Keratinocyte (primary cell): ENCODE measurements around the gene KAZALD1. TPM values are rescaled to one million over a fixed set of nuclear protein-coding genes. Genes with fewer than 3 reads are reported as not detected.

Experiments
- DNase-seq: peaks from one replicate; pipeline ENCODE4 v3.0.0-alpha.2; 2011; ENCODE audit warnings: low read depth, missing footprints, low spot score
- FAIRE-seq: peaks from 2 replicates; lab custom pipeline; 2011; peaks lifted over from hg19 to GRCh38; lab: Jason Lieb, UNC
- H2AFZ ChIP-seq: 2 replicates; pipeline ENCODE4 v1.6.0; 2012; ENCODE audit warnings: low read length, control low read depth, inconsistent platforms; ENCODE audit not compliant: control insufficient read depth
- H3K27ac ChIP-seq: 2 replicates; pipeline ENCODE4 v1.5.1; 2011; ENCODE audit warnings: low read length; ENCODE audit not compliant: control insufficient read depth, insufficient read depth
- H3K27me3 ChIP-seq: 3 replicates; pipeline ENCODE4 v1.6.0; 2011; ENCODE audit warnings: low read length; ENCODE audit not compliant: control insufficient read depth, insufficient read depth; ENCODE audit errors: extremely low read depth
- H3K36me3 ChIP-seq, 2 experiments: 2 replicates in 1 of 2; 3 replicates in 1 of 2; pipeline ENCODE4 v1.5.1; 2011; ENCODE audit warnings: low read length in 2 of 2, mild to moderate bottlenecking in 1 of 2; ENCODE audit not compliant: control insufficient read depth in 2 of 2, insufficient read depth in 2 of 2; ENCODE audit errors: extremely low read depth in 1 of 2
- H3K4me1 ChIP-seq: 3 replicates; pipeline ENCODE4 v1.5.1; 2011; ENCODE audit warnings: low read length; ENCODE audit not compliant: control insufficient read depth, insufficient read depth; ENCODE audit errors: extremely low read depth
- H3K4me2 ChIP-seq: 3 replicates; pipeline ENCODE4 v1.6.0; 2011; ENCODE audit warnings: low read depth, low read length; ENCODE audit not compliant: control insufficient read depth, insufficient read depth; ENCODE audit errors: extremely low read depth
- H3K4me3 ChIP-seq, 3 experiments: fragments of 200-600 bp in 1 of 3; sonication (generic) in 1 of 3; 2 replicates in 2 of 3; 3 replicates in 1 of 3; pipeline ENCODE4 v1.5.1; 2011 to 2016; ENCODE audit warnings: low read length in 3 of 3, mild to moderate bottlenecking in 3 of 3, control low read depth in 2 of 3, inconsistent platforms in 1 of 3, low read depth in 1 of 3, mixed read lengths in 1 of 3, mixed run types in 1 of 3, moderate library complexity in 1 of 3; ENCODE audit not compliant: control insufficient read depth in 2 of 3, insufficient read depth in 2 of 3; ENCODE audit errors: extremely low read depth in 1 of 3
- H3K79me2 ChIP-seq: 2 replicates; pipeline ENCODE4 v1.6.0; 2012; ENCODE audit warnings: low read length; ENCODE audit not compliant: control insufficient read depth, insufficient read depth
- H3K9ac ChIP-seq: 3 replicates; pipeline ENCODE4 v1.6.0; 2011; ENCODE audit warnings: low read length; ENCODE audit not compliant: control insufficient read depth, insufficient read depth; ENCODE audit errors: extremely low read depth
- H3K9me1 ChIP-seq: 3 replicates; pipeline ENCODE4 v1.6.0; 2011; ENCODE audit warnings: low read length; ENCODE audit not compliant: control insufficient read depth, insufficient read depth; ENCODE audit errors: extremely low read depth
- H3K9me3 ChIP-seq: 2 replicates; pipeline ENCODE4 v1.5.1; 2012; ENCODE audit warnings: low read depth, low read length; ENCODE audit not compliant: control insufficient read depth
- H4K20me1 ChIP-seq: 3 replicates; pipeline ENCODE4 v1.6.0; 2011; ENCODE audit warnings: low read length; ENCODE audit not compliant: control insufficient read depth, insufficient read depth; ENCODE audit errors: extremely low read depth
- EZH2 ChIP-seq: IDR thresholded peaks from one replicate; pipeline ENCODE4 v1.6.1; 2012; ENCODE audit warnings: inconsistent platforms, mild to moderate bottlenecking, low read length, moderate library complexity
- dilution Hi-C: fragments of 300-500 bp; cut with MboI; formaldehyde crosslinking; loops from one replicate; pipeline ENCODE4 v1.7.0; 2020; ENCODE audit warnings: low sequenced_read_pairs; ENCODE audit not compliant: extremely low pct_ligation_motif_present
- polyA plus RNA-seq, 5 experiments: library from polyadenylated mRNA; depleted of rRNA in 3 of 5; stranded (reverse) in 3 of 5; stranded (forward) in 1 of 5; unstranded in 1 of 5; fragments of >200 nt; gene quantifications; 1 replicate in 1 of 5; 2 replicates in 3 of 5; 3 replicates in 1 of 5; pipeline versions ENCODE4 v1.2.1 to v1.2.3, GENCODE V29; 2011 to 2012; ENCODE audit warnings: missing spikeins in 2 of 5, low read depth in 1 of 5, low replicate concordance in 1 of 5
- TF ChIP-seq, protein P1 (sequence below), 3 experiments: IDR thresholded peaks in 1 of 3; conservative IDR thresholded peaks in 1 of 3; optimal IDR thresholded peaks in 1 of 3; 2 replicates in 2 of 3; 3 replicates in 1 of 3; pipeline versions ENCODE3 to v1.5.1; 2011; ENCODE audit warnings: low read length in 3 of 3, mild to moderate bottlenecking in 3 of 3, moderate library complexity in 2 of 3, control low read depth in 1 of 3, inconsistent platforms in 1 of 3; ENCODE audit not compliant: insufficient read depth in 2 of 3; ENCODE audit errors: extremely low read depth in 1 of 3

KAZALD1 gene
- polyA plus RNA-seq, 1 donor (not counting 4 experiments of a cell fraction or from before 2014, with no cell fraction given): 0.08 TPM

DNA sequence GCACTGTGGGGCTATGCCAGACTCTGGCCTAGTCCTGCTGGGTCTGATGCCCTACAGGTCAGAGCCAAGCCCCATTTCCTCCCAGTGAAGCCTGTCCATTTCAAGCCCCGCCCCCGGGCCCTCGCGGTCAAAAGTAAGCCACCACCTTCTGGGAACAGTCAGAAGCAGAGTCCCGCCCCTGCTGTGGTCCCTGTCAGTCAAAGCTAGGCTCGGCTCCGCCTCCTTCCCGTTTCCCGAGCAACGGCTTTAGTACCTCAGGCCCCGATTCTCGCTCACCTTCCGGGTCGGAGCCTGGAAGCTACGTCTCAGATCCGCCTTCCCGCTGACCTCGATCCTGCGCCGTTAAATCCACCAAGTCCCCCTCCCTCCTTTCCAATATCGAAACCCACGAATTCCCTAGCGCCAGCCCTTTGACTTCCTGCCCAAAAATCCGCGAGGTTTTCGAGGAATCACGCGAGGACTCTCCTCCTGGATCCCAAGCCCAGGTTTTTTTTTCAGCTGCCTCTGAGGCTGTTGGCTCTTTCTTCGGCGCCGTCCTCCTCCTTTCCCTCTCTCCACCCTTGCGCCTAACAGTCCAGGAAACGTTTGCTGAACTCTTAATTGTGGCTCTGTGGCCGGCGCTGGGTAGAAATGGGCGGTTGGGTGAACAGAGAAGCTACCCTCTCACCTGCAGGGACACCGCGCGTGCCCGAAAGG, 19.0 kb upstream of the KAZALD1 start:
- H3K9me1 ChIP-seq: no peaks in the 10 kb centered on the region
- dilution Hi-C loops: no loop called here

DNA sequence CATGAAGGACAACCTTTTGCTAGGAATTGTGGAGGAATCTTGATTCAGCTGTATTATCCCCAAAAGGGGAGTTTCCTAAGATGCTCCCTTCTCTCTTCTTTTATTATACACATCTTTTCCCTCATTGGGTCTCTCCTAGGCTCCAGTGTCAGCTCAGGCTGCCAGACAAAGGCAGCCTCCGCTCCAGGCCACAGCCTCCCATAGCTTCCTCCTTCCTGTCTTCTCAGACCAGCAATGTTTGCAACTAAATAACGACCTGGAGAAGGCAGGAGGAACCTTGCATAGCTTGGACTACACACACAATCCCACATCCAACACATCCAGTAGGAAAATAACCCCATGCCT, 18.5 kb upstream of the KAZALD1 start:
- Histone ChIP-seq H3K4me2 (peak overlapping the region; percentile 86), H3K9ac (peak overlapping the region; percentile 85), H3K9me3 (no peaks in the 10 kb centered on the region), H3K79me2 (no peaks in the 10 kb centered on the region), H3K9me1 (no peaks in the 10 kb centered on the region), H2AFZ (peak overlapping the region; percentile 67), H3K4me3 (peak overlapping the region; percentile 40 to 70 (median 63)), H4K20me1 (no peaks in the 10 kb centered on the region), H3K27me3 (peaks cover 16% of the 10 kb centered on the region), H3K36me3 (peaks cover 0 to 15% of the 10 kb centered on the region in 2 experiments), H3K4me1 (peaks cover 13% of the 10 kb centered on the region), H3K27ac (peak overlapping the region; percentile 88)
- no peak for DNase-seq
- dilution Hi-C loops: no loop called here
- no peak for TF ChIP-seq EZH2
- TF ChIP-seq, protein P1, sequence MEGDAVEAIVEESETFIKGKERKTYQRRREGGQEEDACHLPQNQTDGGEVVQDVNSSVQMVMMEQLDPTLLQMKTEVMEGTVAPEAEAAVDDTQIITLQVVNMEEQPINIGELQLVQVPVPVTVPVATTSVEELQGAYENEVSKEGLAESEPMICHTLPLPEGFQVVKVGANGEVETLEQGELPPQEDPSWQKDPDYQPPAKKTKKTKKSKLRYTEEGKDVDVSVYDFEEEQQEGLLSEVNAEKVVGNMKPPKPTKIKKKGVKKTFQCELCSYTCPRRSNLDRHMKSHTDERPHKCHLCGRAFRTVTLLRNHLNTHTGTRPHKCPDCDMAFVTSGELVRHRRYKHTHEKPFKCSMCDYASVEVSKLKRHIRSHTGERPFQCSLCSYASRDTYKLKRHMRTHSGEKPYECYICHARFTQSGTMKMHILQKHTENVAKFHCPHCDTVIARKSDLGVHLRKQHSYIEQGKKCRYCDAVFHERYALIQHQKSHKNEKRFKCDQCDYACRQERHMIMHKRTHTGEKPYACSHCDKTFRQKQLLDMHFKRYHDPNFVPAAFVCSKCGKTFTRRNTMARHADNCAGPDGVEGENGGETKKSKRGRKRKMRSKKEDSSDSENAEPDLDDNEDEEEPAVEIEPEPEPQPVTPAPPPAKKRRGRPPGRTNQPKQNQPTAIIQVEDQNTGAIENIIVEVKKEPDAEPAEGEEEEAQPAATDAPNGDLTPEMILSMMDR (optimal IDR thresholded peaks at IDR 0.05 in 1 of 3, IDR thresholded peaks at IDR 0.05 in 1 of 3, conservative IDR thresholded peaks at IDR 0.05 in 1 of 3; ENCODE audit: extremely low read depth in 1 of 3, insufficient read depth in 2 of 3, low read length in 3 of 3): no peak
- no peak for FAIRE-seq

More for the DNA sequence above, 19.0 kb upstream of the KAZALD1 start:
- Histone ChIP-seq H3K4me3 (peak overlapping the region; percentile 40 to 70 (median 63)), H2AFZ (peak overlapping the region; percentile 67), H3K36me3 (peaks cover 3 to 19% of the 10 kb centered on the region in 2 experiments), H3K9ac (peak overlapping the region; percentile 85), H4K20me1 (no peaks in the 10 kb centered on the region), H3K4me1 (peaks cover 9% of the 10 kb centered on the region), H3K9me3 (no peaks in the 10 kb centered on the region), H3K4me2 (peak overlapping the region; percentile 86), H3K27me3 (peaks cover 11% of the 10 kb centered on the region), H3K27ac (peak overlapping the region; percentile 88), H3K79me2 (no peaks in the 10 kb centered on the region)
- TF ChIP-seq, protein P1 (optimal IDR thresholded peaks at IDR 0.05 in 1 of 3, IDR thresholded peaks at IDR 0.05 in 1 of 3, conservative IDR thresholded peaks at IDR 0.05 in 1 of 3; ENCODE audit: extremely low read depth in 1 of 3, insufficient read depth in 2 of 3, low read length in 3 of 3): no peak
- no peak for TF ChIP-seq EZH2
- DNase-seq (no peak), FAIRE-seq (peak; percentile 93)
